HEK293 (cell line): ENCODE results near the gene TDRKH.
A peak's percentile ranks its signal among the peaks of the same experiment; 100 is the strongest.

Experiments
- CTCF ChIA-PET: fragments of 350-600 bp; formaldehyde crosslinking; extraction: SDS; loops from one replicate; lab custom pipeline; 2021; ENCODE audit warnings: antibody characterized with exemption; lab: Yijun Ruan, JAX
- POLR2A ChIA-PET: fragments of 300-600 bp; formaldehyde crosslinking; extraction: SDS; loops from one replicate; lab custom pipeline; 2020; ENCODE audit warnings: antibody characterized with exemption, inconsistent platforms; lab: Yijun Ruan, JAX
- H3K27ac ChIP-seq: fragments of 200-500 bp; sonication (Bioruptor generic); 2 replicates; pipeline ENCODE4 v1.5.1; 2014; ENCODE audit warnings: low read depth, low read length, control low read depth, inconsistent platforms; ENCODE audit errors: extremely low read depth
- H3K36me3 ChIP-seq, 2 experiments: fragments of 200-500 bp in 1 of 2; sonication (Bioruptor generic) in 1 of 2; 1 replicate in 1 of 2; 2 replicates in 1 of 2; pipeline ENCODE4 v1.5.1; 2014 to 2017; ENCODE audit warnings: inconsistent platforms in 2 of 2, low read length in 2 of 2; ENCODE audit not compliant: control insufficient read depth in 2 of 2, insufficient read depth in 1 of 2
- H3K4me1 ChIP-seq: fragments of 200-500 bp; sonication (Bioruptor generic); 2 replicates; pipeline ENCODE4 v1.5.1; 2014; ENCODE audit warnings: mild to moderate bottlenecking, low read length, inconsistent platforms; ENCODE audit not compliant: control insufficient read depth, insufficient read depth
- H3K4me3 ChIP-seq: 2 replicates; pipeline ENCODE4 v1.5.1; 2011; ENCODE audit warnings: low read depth, mild to moderate bottlenecking, control low read depth, low read length, moderate library complexity
- H3K9me3 ChIP-seq: fragments of 200-500 bp; sonication (Bioruptor generic); 2 replicates; pipeline ENCODE4 v1.5.1; 2014; ENCODE audit warnings: low read depth, low read length, inconsistent platforms; ENCODE audit not compliant: control insufficient read depth, insufficient read depth
- GLIS1 ChIP-seq: fragments of 450-650 bp; formaldehyde crosslinking; IDR thresholded peaks from 2 replicates; pipeline ENCODE4 v1.5.1; 2016; ENCODE audit warnings: missing biosample characterization, missing genetic modification characterization
- OSR2 ChIP-seq: fragments of 450-650 bp; formaldehyde crosslinking; IDR thresholded peaks from 2 replicates; pipeline ENCODE4 v1.5.1; 2016; ENCODE audit warnings: missing biosample characterization, missing genetic modification characterization
- SALL2 ChIP-seq: fragments of 450-650 bp; formaldehyde crosslinking; IDR thresholded peaks from 2 replicates; pipeline ENCODE4 v1.5.0; 2017; ENCODE audit warnings: missing biosample characterization, mild to moderate bottlenecking, missing genetic modification characterization, borderline replicate concordance
- SCRT1 ChIP-seq: fragments of 450-650 bp; formaldehyde crosslinking; IDR thresholded peaks from 2 replicates; pipeline ENCODE4 v1.5.1; 2016; ENCODE audit warnings: missing biosample characterization, missing genetic modification characterization, borderline replicate concordance
- SCRT2 ChIP-seq: fragments of 450-650 bp; formaldehyde crosslinking; IDR thresholded peaks from 2 replicates; pipeline ENCODE4 v1.5.1; 2016; ENCODE audit warnings: missing biosample characterization, missing genetic modification characterization
- ZBTB21 ChIP-seq: fragments of 450-650 bp; formaldehyde crosslinking; IDR thresholded peaks from 2 replicates; pipeline ENCODE4 v1.5.1; 2017; ENCODE audit warnings: missing biosample characterization, missing genetic modification characterization
- ZBTB48 ChIP-seq: fragments of 450-650 bp; formaldehyde crosslinking; IDR thresholded peaks from 2 replicates; pipeline ENCODE4 v1.5.1; 2016; ENCODE audit warnings: missing biosample characterization, missing genetic modification characterization
- ZFP3 ChIP-seq: fragments of 450-650 bp; formaldehyde crosslinking; IDR thresholded peaks from 2 replicates; pipeline ENCODE4 v1.5.1; 2016; ENCODE audit warnings: low read depth, missing biosample characterization, missing genetic modification characterization
- ZFP69B ChIP-seq: fragments of 450-650 bp; formaldehyde crosslinking; IDR thresholded peaks from 2 replicates; pipeline ENCODE4 v1.5.1; 2016; ENCODE audit warnings: missing biosample characterization, missing genetic modification characterization
- ZIC2 ChIP-seq: fragments of 450-650 bp; formaldehyde crosslinking; IDR thresholded peaks from 2 replicates; pipeline ENCODE4 v1.5.1; 2016; ENCODE audit warnings: missing biosample characterization, missing genetic modification characterization
- ZNF221 ChIP-seq: fragments of 450-650 bp; formaldehyde crosslinking; IDR thresholded peaks from 2 replicates; pipeline ENCODE4 v1.5.1; 2017; ENCODE audit warnings: missing biosample characterization, missing genetic modification characterization, borderline replicate concordance
- ZNF37A ChIP-seq: fragments of 450-650 bp; IDR thresholded peaks from 2 replicates; pipeline ENCODE4 v1.5.1; 2018; ENCODE audit warnings: missing biosample characterization, missing genetic modification characterization
- ZNF416 ChIP-seq: fragments of 450-650 bp; formaldehyde crosslinking; IDR thresholded peaks from 2 replicates; pipeline ENCODE4 v1.5.1; 2016; ENCODE audit warnings: missing biosample characterization, missing genetic modification characterization
- ZNF544 ChIP-seq: fragments of 450-650 bp; formaldehyde crosslinking; IDR thresholded peaks from 2 replicates; pipeline ENCODE4 v1.5.0; 2017; ENCODE audit warnings: missing biosample characterization, missing genetic modification characterization
- ZNF658 ChIP-seq: fragments of 450-650 bp; formaldehyde crosslinking; IDR thresholded peaks from 2 replicates; pipeline ENCODE4; 2016; ENCODE audit warnings: missing biosample characterization, missing genetic modification characterization
- TF ChIP-seq, protein P1 (sequence below): fragments of 450-650 bp; formaldehyde crosslinking; IDR thresholded peaks from 2 replicates; pipeline ENCODE4 v1.5.1; 2017; ENCODE audit warnings: missing biosample characterization, missing genetic modification characterization
- TF ChIP-seq, protein P2 (sequence below): fragments of 450-650 bp; formaldehyde crosslinking; IDR thresholded peaks from 2 replicates; pipeline ENCODE4 v1.5.1; 2017; ENCODE audit warnings: missing biosample characterization, mild to moderate bottlenecking, missing genetic modification characterization, moderate library complexity
- TF ChIP-seq, protein P3 (sequence below): fragments of 450-650 bp; formaldehyde crosslinking; IDR thresholded peaks from 2 replicates; pipeline ENCODE4 v1.5.1; 2016; ENCODE audit warnings: missing biosample characterization, missing genetic modification characterization
- TF ChIP-seq, protein P4 (sequence below): fragments of 450-650 bp; formaldehyde crosslinking; IDR thresholded peaks from 2 replicates; pipeline ENCODE4; 2016; ENCODE audit warnings: missing biosample characterization, missing genetic modification characterization
- TF ChIP-seq, protein P5 (sequence below): fragments of 450-650 bp; formaldehyde crosslinking; IDR thresholded peaks from 2 replicates; pipeline ENCODE4 v1.5.1; 2016; ENCODE audit warnings: missing biosample characterization, missing genetic modification characterization

Gene TDRKH

DNA sequence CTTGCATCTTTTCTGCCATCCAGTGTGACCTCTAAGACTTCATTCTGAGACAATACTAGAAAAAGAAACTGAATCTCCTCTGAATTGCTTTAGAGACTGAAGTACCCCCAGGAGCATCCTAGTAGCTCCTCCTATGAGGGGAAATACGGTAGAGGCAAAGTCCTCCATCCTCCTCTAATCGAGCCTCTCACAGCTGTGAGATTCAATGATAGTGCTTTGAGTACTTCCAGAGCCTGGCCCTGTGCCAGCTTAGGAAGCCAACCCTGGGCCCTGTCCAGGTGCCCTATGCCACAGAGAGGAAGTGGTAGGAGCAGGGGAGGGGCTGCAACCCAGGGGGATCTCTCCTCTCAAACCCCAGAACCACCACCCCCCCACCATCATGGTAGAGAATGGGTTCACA lies 30.6 kb upstream of the TDRKH start (continued):
- no peak for TF ChIP-seq SCRT1 (tag by site-specific recombination)
- no peak for TF ChIP-seq ZNF416 (tag by site-specific recombination)

DNA sequence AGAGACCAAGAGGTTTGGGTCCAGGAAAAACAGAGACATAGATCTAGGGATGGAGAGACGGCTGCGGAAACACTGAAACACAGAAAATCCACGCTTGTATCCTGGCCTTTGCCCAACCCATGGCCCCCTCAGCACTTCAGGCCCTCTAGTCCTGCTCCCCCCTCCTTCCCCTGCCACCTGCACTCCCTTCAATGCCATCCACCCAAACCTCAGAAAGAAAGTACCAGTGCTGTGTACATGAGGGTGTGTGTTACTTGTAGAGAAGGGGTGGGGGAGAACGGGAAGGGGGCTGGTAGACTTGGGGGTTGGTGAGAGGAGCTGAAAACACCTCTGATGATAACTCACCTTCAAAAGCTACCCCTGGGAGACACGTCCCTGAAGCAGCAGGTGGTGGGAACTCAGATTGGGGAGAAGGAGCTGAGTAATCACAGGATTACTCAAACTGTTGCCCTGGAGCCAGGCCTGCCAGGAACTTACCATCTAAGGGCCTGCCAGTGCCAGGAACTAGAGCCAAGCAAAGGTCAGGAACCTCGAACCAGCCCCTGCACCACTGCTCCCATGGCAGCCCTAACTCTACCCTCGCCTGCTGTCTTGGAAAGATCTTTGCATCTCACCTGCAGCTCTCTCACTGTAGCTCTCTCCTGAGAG lies 29.8 kb upstream of the TDRKH start:
- ChIA-PET CTCF (interaction anchor here (0.6 to 2.0 kb wide), 4 partner anchors 16 to 190 kb away, joined by 4 to 10 read pairs (median 5); no protein-coding TSS in a partner anchor), POLR2A (no interaction called here)
- Histone ChIP-seq H3K4me1 (no peaks in the 10 kb centered on the region), H3K36me3 (no peaks in the 10 kb centered on the region), H3K9me3 (no peaks in the 10 kb centered on the region), H3K27ac (no peak overlapping the region), H3K4me3 (no peak overlapping the region)
- TF ChIP-seq ZFP69B (tag by site-specific recombination) (no peak), ZBTB21 (tag by site-specific recombination) (no peak), SCRT2 (tag by site-specific recombination) (peak; percentile 62)

DNA sequence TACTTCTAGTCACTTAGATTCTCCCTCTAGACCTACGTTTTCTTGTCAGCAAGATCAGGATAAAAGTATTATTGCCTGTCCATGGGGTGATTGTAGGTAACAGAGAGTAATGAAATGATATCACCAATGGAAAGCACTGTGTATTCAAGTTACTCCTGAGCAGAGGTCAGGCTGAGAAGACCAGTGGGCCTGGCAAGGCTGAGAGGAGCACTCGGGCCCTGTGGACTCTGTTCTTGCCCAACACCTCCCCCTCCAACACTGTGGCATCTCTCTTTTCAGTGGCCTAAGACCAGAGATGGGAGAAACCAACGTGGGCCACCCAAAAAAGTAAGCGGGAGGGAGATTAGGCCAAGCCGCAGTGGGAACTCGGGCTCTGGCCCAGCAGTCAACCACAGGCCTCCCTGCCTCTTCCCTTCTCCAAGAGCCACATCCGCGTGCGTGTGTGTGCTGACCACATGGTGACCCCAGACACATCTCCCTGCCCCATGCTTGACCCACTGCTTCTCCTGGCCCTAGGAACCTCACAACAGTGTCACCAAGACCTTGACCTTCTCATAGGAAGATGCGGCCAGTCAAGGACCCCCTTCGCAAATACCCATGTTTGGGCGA lies 29.0 kb upstream of the TDRKH start:
- Histone ChIP-seq H3K4me3 (no peak overlapping the region), H3K36me3 (no peaks in the 10 kb centered on the region), H3K4me1 (no peaks in the 10 kb centered on the region), H3K27ac (no peak overlapping the region), H3K9me3 (no peaks in the 10 kb centered on the region)
- ChIA-PET POLR2A (no interaction called here), CTCF (interaction anchor here (0.6 to 0.7 kb wide), 2 partner anchors 40 to 170 kb away, joined by 4 read pairs; no protein-coding TSS in a partner anchor)
- TF ChIP-seq ZNF658 (no peak), ZIC2 (no peak), ZBTB48 (tag by site-specific recombination) (no peak), SALL2 (tag by site-specific recombination) (no peak), ZBTB21 (tag by site-specific recombination) (no peak), ZFP69B (tag by site-specific recombination) (no peak), ZNF37A (tag by site-specific recombination) (no peak), ZFP3 (tag by site-specific recombination) (no peak), GLIS1 (no peak), ZNF221 (tag by site-specific recombination) (no peak)
- TF ChIP-seq, protein P1, sequence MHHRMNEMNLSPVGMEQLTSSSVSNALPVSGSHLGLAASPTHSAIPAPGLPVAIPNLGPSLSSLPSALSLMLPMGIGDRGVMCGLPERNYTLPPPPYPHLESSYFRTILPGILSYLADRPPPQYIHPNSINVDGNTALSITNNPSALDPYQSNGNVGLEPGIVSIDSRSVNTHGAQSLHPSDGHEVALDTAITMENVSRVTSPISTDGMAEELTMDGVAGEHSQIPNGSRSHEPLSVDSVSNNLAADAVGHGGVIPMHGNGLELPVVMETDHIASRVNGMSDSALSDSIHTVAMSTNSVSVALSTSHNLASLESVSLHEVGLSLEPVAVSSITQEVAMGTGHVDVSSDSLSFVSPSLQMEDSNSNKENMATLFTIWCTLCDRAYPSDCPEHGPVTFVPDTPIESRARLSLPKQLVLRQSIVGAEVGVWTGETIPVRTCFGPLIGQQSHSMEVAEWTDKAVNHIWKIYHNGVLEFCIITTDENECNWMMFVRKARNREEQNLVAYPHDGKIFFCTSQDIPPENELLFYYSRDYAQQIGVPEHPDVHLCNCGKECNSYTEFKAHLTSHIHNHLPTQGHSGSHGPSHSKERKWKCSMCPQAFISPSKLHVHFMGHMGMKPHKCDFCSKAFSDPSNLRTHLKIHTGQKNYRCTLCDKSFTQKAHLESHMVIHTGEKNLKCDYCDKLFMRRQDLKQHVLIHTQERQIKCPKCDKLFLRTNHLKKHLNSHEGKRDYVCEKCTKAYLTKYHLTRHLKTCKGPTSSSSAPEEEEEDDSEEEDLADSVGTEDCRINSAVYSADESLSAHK (tag by site-specific recombination): no peak
- TF ChIP-seq, protein P2, sequence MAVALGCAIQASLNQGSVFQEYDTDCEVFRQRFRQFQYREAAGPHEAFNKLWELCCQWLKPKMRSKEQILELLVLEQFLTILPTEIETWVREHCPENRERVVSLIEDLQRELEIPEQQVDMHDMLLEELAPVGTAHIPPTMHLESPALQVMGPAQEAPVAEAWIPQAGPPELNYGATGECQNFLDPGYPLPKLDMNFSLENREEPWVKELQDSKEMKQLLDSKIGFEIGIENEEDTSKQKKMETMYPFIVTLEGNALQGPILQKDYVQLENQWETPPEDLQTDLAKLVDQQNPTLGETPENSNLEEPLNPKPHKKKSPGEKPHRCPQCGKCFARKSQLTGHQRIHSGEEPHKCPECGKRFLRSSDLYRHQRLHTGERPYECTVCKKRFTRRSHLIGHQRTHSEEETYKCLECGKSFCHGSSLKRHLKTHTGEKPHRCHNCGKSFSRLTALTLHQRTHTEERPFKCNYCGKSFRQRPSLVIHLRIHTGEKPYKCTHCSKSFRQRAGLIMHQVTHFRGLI (tag by site-specific recombination): no peak

DNA sequence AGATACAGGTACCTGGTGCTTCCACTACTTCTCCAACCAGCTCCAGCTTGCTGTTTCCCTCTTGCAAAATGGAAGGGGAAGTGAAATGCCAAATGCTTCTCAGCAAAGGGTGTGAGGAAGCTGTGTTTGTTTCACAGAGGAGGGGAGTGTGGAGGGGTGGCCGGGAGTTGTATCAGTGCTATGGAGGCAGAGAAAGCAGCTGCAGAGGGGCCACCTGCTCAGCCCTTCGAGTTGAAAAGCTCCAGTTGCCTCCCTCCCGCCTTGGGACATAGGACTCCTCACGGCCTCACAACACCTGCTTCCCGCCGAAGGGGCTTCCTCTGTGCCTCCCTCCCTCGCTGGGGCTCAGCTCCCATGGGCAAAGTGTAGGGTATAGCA lies 27.0 kb upstream of the TDRKH start:
- H3K36me3 ChIP-seq: no peaks in the 10 kb centered on the region
- no peak overlapping the region for H3K27ac ChIP-seq
- ChIA-PET CTCF (interaction anchor here (0.6 kb wide), 1 partner anchor 13 kb away, joined by 3 read pairs; no protein-coding TSS in a partner anchor), POLR2A (interaction anchor here (0.6 kb wide), 1 partner anchor 294 kb away, joined by 3 read pairs; no protein-coding TSS in a partner anchor)
- H3K9me3 ChIP-seq: no peaks in the 10 kb centered on the region
- no peak overlapping the region for H3K4me3 ChIP-seq
- H3K4me1 ChIP-seq: no peaks in the 10 kb centered on the region
- TF ChIP-seq, protein P3, sequence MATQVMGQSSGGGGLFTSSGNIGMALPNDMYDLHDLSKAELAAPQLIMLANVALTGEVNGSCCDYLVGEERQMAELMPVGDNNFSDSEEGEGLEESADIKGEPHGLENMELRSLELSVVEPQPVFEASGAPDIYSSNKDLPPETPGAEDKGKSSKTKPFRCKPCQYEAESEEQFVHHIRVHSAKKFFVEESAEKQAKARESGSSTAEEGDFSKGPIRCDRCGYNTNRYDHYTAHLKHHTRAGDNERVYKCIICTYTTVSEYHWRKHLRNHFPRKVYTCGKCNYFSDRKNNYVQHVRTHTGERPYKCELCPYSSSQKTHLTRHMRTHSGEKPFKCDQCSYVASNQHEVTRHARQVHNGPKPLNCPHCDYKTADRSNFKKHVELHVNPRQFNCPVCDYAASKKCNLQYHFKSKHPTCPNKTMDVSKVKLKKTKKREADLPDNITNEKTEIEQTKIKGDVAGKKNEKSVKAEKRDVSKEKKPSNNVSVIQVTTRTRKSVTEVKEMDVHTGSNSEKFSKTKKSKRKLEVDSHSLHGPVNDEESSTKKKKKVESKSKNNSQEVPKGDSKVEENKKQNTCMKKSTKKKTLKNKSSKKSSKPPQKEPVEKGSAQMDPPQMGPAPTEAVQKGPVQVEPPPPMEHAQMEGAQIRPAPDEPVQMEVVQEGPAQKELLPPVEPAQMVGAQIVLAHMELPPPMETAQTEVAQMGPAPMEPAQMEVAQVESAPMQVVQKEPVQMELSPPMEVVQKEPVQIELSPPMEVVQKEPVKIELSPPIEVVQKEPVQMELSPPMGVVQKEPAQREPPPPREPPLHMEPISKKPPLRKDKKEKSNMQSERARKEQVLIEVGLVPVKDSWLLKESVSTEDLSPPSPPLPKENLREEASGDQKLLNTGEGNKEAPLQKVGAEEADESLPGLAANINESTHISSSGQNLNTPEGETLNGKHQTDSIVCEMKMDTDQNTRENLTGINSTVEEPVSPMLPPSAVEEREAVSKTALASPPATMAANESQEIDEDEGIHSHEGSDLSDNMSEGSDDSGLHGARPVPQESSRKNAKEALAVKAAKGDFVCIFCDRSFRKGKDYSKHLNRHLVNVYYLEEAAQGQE: no peak
- TF ChIP-seq OSR2 (tag by site-specific recombination) (no peak), ZNF544 (tag by site-specific recombination) (no peak)
- TF ChIP-seq, protein P4, sequence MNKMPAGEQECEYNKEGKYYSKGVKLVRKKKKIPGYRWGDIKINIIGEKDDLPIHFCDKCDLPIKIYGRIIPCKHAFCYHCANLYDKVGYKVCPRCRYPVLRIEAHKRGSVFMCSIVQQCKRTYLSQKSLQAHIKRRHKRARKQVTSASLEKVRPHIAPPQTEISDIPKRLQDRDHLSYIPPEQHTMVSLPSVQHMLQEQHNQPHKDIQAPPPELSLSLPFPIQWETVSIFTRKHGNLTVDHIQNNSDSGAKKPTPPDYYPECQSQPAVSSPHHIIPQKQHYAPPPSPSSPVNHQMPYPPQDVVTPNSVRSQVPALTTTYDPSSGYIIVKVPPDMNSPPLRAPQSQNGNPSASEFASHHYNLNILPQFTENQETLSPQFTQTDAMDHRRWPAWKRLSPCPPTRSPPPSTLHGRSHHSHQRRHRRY (tag by site-specific recombination): no peak
- TF ChIP-seq, protein P5, sequence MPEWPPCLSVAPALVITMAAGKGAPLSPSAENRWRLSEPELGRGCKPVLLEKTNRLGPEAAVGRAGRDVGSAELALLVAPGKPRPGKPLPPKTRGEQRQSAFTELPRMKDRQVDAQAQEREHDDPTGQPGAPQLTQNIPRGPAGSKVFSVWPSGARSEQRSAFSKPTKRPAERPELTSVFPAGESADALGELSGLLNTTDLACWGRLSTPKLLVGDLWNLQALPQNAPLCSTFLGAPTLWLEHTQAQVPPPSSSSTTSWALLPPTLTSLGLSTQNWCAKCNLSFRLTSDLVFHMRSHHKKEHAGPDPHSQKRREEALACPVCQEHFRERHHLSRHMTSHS (tag by site-specific recombination): no peak
